Liver (tissue), 9 donors: ENCODE measurements around the gene SCN9A. TPM values are rescaled to one million over a fixed set of nuclear protein-coding genes. Genes with fewer than 3 reads are reported as not detected.

Experiments used
- DNase-seq: peaks from one replicate; pipeline ENCODE4 v3.0.0-alpha.2; 2017; ENCODE audit warnings: low spot score
- H3K27ac ChIP-seq, 2 donors: one replicate each; pipeline ENCODE4 v1.7.0; 2013; ENCODE audit warnings: inconsistent platforms in 2 of 2, low read length in 2 of 2, control low read depth in 1 of 2, low read depth in 1 of 2, mild to moderate bottlenecking in 1 of 2
- H3K27me3 ChIP-seq, 4 donors: one replicate each; pipeline versions ENCODE4 v1.6.1 to v1.7.0; 2013; ENCODE audit warnings: low read length in 3 of 4, inconsistent platforms in 1 of 4, mild to moderate bottlenecking in 1 of 4, moderate library complexity in 1 of 4; ENCODE audit not compliant: control insufficient read depth in 4 of 4, insufficient read depth in 4 of 4
- H3K36me3 ChIP-seq, 4 donors: one replicate each; pipeline versions ENCODE4 v1.6.1 to v1.7.0; 2013; ENCODE audit warnings: low read length in 3 of 4, mild to moderate bottlenecking in 3 of 4, low read depth in 1 of 4, moderate library complexity in 1 of 4; ENCODE audit not compliant: control insufficient read depth in 4 of 4, insufficient read depth in 3 of 4
- H3K4me1 ChIP-seq, 4 donors: one replicate each; pipeline versions ENCODE4 v1.6.1 to v1.7.0; 2013; ENCODE audit warnings: low read length in 3 of 4, mild to moderate bottlenecking in 3 of 4, moderate library complexity in 1 of 4; ENCODE audit not compliant: control insufficient read depth in 4 of 4, insufficient read depth in 4 of 4
- H3K4me3 ChIP-seq, 3 donors: one replicate each; pipeline versions ENCODE4 v1.6.1 to v1.7.0; 2013; ENCODE audit warnings: low read length in 3 of 3, control low read depth in 1 of 3, low read depth in 1 of 3, mild to moderate bottlenecking in 1 of 3
- H3K9ac ChIP-seq, 2 donors: one replicate each; pipeline ENCODE4 v1.7.0; 2013; ENCODE audit warnings: low read length in 2 of 2, mild to moderate bottlenecking in 2 of 2, moderate library complexity in 2 of 2, control low read depth in 1 of 2, low read depth in 1 of 2
- H3K9me3 ChIP-seq, 4 donors: one replicate each; pipeline versions ENCODE4 v1.6.1 to v1.7.0; 2013; ENCODE audit warnings: low read length in 3 of 4; ENCODE audit not compliant: control insufficient read depth in 4 of 4
- EGR1 ChIP-seq, 2 donors: IDR thresholded peaks; 2 replicates each; pipeline ENCODE4 v1.6.1; 2016 to 2018; ENCODE audit warnings: antibody characterized with exemption in 2 of 2, low read depth in 2 of 2
- FOXA1 ChIP-seq: IDR thresholded peaks from 2 replicates; pipeline ENCODE4 v1.6.1; 2016; ENCODE audit warnings: antibody characterized with exemption
- FOXA2 ChIP-seq: IDR thresholded peaks from 2 replicates; pipeline ENCODE4 v1.6.1; 2016; ENCODE audit warnings: antibody characterized with exemption
- GABPA ChIP-seq, 2 donors: IDR thresholded peaks in 1 of 2; conservative IDR thresholded peaks in 1 of 2; 2 replicates each; pipeline ENCODE4 v1.6.1; 2016; ENCODE audit warnings: antibody characterized with exemption in 2 of 2, mild to moderate bottlenecking in 1 of 2, moderate library complexity in 1 of 2
- HNF4A ChIP-seq, 2 donors: conservative IDR thresholded peaks; 2 replicates each; pipeline ENCODE4 v1.6.1; 2016; ENCODE audit warnings: antibody characterized with exemption in 2 of 2, mild to moderate bottlenecking in 2 of 2
- HNF4G ChIP-seq: IDR thresholded peaks from 2 replicates; pipeline ENCODE4 v1.6.1; 2016; ENCODE audit warnings: antibody characterized with exemption
- JUND ChIP-seq, 2 donors: IDR thresholded peaks; 2 replicates each; pipeline ENCODE4 v1.6.1; 2016; ENCODE audit warnings: antibody characterized with exemption in 2 of 2
- NR2F2 ChIP-seq: IDR thresholded peaks from 2 replicates; pipeline ENCODE4 v1.6.1; 2016; ENCODE audit warnings: antibody characterized with exemption
- RAD21 ChIP-seq, 2 donors: IDR thresholded peaks; 2 replicates each; pipeline ENCODE4 v1.6.1; 2016; ENCODE audit warnings: antibody characterized with exemption in 2 of 2, mild to moderate bottlenecking in 2 of 2
- REST ChIP-seq: IDR thresholded peaks from 2 replicates; pipeline ENCODE4 v1.6.1; 2016; ENCODE audit warnings: antibody characterized with exemption, mild to moderate bottlenecking
- RXRA ChIP-seq, 2 donors: IDR thresholded peaks; 2 replicates each; pipeline ENCODE4 v1.6.1; 2017 to 2018; ENCODE audit warnings: antibody characterized with exemption in 2 of 2, mild to moderate bottlenecking in 1 of 2
- SP1 ChIP-seq: IDR thresholded peaks from 2 replicates; pipeline ENCODE4 v1.6.1; 2018; ENCODE audit warnings: antibody characterized with exemption, mild to moderate bottlenecking
- TAF1 ChIP-seq: conservative IDR thresholded peaks from 2 replicates; pipeline ENCODE4 v1.6.1; 2016; ENCODE audit warnings: antibody characterized with exemption, mild to moderate bottlenecking
- YY1 ChIP-seq: IDR thresholded peaks from 2 replicates; pipeline ENCODE4 v1.6.1; 2016; ENCODE audit warnings: antibody characterized with exemption, mild to moderate bottlenecking
- WGBS: extraction: QIAGEN DNeasy Blood & Tissue Kit; methylation state at CpG from one replicate; pipeline ENCODE4 v1.1.7; 2013; 5-methylcytosine and 5-hydroxymethylcytosine counted together
- polyA plus RNA-seq, 2 donors: library from polyadenylated mRNA; stranded (reverse) in 1 of 2; unstranded in 1 of 2; fragments of 200-250 nt in 1 of 2; fragments of >200 nt in 1 of 2; fragmentation: Nextera tagmentation in 1 of 2; extraction: Ambion mirVana in 1 of 2; gene quantifications; one replicate each; pipeline versions ENCODE4 v1.2.1 to v1.2.3, GENCODE V29; 2013 to 2015
- total RNA-seq, 2 donors: library from RNA; depleted of rRNA; stranded (reverse); fragments of >200 nt; gene quantifications; one replicate each; pipeline ENCODE4 v1.2.3, GENCODE V29; 2014
- TF ChIP-seq, protein P1 (sequence below): fragments of 150-350 bp; IDR thresholded peaks from 2 replicates; pipeline ENCODE4 v1.5.1; 2017; ENCODE audit warnings: improper control_type of control experiment, low read depth, low read length; ENCODE audit not compliant: missing input control
- TF ChIP-seq, protein P2 (sequence below): IDR thresholded peaks from 2 replicates; pipeline ENCODE4 v1.6.1; 2016; ENCODE audit warnings: antibody characterized with exemption
- TF ChIP-seq, protein P3 (sequence below): IDR thresholded peaks from 2 replicates; pipeline ENCODE4 v1.6.1; 2016; ENCODE audit warnings: antibody characterized with exemption
- TF ChIP-seq, protein P4 (sequence below): IDR thresholded peaks from 2 replicates; pipeline ENCODE4 v1.6.1; 2016; ENCODE audit warnings: antibody characterized with exemption
- donor health status: healthy.
- donor health status: healthy.
- donor health status: healthy.
- donor health status: healthy.
- donor health status: healthy.

SCN9A gene
- total and polyA plus RNA-seq, 4 donors = 1.2 to 10.1 (median 9.2) TPM

- WGBS = 77% methylated on average over 2 of the region's 2 CpGs
Measured at GRCh38 chr2:166297951-166298350, 77.8 kb downstream of the SCN9A start.

More at GRCh38 chr2:166297951-166298350, 77.8 kb downstream of the SCN9A start:
- Histone ChIP-seq H3K36me3 (peaks cover 0 to 2% (median 0%) of the 10 kb centered on the region in 4 donors), H3K27me3 (no peaks in the 10 kb centered on the region), H3K4me3 (no peak overlapping the region), H3K9ac (no peak overlapping the region), H3K4me1 (no peaks in the 10 kb centered on the region), H3K27ac (no peak overlapping the region), H3K9me3 (no peaks in the 10 kb centered on the region)
- TF ChIP-seq TAF1 (no peak), YY1 (no peak), EGR1 (IDR thresholded peaks at IDR 0.05; ENCODE audit: low read depth in 2 of 2) (no peak), REST (no peak), RAD21 (IDR thresholded peaks at IDR 0.05) (no peak), HNF4A (conservative IDR thresholded peaks at IDR 0.05) (no peak), NR2F2 (no peak), FOXA2 (no peak), GABPA (IDR thresholded peaks at IDR 0.05 in 1 of 2, conservative IDR thresholded peaks at IDR 0.05 in 1 of 2) (no peak), SP1 (no peak), FOXA1 (no peak), HNF4G (no peak), JUND (IDR thresholded peaks at IDR 0.05) (no peak), RXRA (IDR thresholded peaks at IDR 0.05) (no peak)
- TF ChIP-seq, protein P1, sequence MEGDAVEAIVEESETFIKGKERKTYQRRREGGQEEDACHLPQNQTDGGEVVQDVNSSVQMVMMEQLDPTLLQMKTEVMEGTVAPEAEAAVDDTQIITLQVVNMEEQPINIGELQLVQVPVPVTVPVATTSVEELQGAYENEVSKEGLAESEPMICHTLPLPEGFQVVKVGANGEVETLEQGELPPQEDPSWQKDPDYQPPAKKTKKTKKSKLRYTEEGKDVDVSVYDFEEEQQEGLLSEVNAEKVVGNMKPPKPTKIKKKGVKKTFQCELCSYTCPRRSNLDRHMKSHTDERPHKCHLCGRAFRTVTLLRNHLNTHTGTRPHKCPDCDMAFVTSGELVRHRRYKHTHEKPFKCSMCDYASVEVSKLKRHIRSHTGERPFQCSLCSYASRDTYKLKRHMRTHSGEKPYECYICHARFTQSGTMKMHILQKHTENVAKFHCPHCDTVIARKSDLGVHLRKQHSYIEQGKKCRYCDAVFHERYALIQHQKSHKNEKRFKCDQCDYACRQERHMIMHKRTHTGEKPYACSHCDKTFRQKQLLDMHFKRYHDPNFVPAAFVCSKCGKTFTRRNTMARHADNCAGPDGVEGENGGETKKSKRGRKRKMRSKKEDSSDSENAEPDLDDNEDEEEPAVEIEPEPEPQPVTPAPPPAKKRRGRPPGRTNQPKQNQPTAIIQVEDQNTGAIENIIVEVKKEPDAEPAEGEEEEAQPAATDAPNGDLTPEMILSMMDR = no peak
- TF ChIP-seq, protein P2, sequence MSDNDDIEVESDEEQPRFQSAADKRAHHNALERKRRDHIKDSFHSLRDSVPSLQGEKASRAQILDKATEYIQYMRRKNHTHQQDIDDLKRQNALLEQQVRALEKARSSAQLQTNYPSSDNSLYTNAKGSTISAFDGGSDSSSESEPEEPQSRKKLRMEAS = no peak
- TF ChIP-seq, protein P3, sequence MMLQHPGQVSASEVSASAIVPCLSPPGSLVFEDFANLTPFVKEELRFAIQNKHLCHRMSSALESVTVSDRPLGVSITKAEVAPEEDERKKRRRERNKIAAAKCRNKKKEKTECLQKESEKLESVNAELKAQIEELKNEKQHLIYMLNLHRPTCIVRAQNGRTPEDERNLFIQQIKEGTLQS = no peak
- TF ChIP-seq, protein P4, sequence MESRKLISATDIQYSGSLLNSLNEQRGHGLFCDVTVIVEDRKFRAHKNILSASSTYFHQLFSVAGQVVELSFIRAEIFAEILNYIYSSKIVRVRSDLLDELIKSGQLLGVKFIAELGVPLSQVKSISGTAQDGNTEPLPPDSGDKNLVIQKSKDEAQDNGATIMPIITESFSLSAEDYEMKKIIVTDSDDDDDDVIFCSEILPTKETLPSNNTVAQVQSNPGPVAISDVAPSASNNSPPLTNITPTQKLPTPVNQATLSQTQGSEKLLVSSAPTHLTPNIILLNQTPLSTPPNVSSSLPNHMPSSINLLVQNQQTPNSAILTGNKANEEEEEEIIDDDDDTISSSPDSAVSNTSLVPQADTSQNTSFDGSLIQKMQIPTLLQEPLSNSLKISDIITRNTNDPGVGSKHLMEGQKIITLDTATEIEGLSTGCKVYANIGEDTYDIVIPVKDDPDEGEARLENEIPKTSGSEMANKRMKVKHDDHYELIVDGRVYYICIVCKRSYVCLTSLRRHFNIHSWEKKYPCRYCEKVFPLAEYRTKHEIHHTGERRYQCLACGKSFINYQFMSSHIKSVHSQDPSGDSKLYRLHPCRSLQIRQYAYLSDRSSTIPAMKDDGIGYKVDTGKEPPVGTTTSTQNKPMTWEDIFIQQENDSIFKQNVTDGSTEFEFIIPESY = no peak
- DNase-seq = no peak
